Smooth muscle cell (in vitro differentiated cells): ENCODE data around the gene PKDCC. TPM values are rescaled to one million over a fixed set of nuclear protein-coding genes. Genes with fewer than 3 reads are reported as not detected.

ENCODE experiments used
- DNase-seq: peaks from one replicate; lab custom pipeline; 2025; ENCODE audit not compliant: unreplicated experiment; lab: John Stamatoyannopoulos, UW
- H2AFZ ChIP-seq: fragments of 200-600 bp; sonication (generic); 2 replicates; pipeline ENCODE4 v1.6.0; 2016; ENCODE audit warnings: antibody characterized with exemption, low read depth, mild to moderate bottlenecking
- H3F3A ChIP-seq: fragments of 200-600 bp; sonication (generic); 2 replicates; pipeline ENCODE4 v1.6.0; 2017; ENCODE audit warnings: antibody characterized with exemption, low read depth
- H3K27ac ChIP-seq: fragments of 200-600 bp; sonication (generic); 2 replicates; pipeline ENCODE4 v1.5.1; 2016; ENCODE audit warnings: low read depth, mild to moderate bottlenecking
- H3K27me3 ChIP-seq: fragments of 200-600 bp; sonication (generic); 2 replicates; pipeline ENCODE4 v1.6.1; 2016; ENCODE audit warnings: low read depth, mild to moderate bottlenecking
- H3K36me3 ChIP-seq: fragments of 200-600 bp; sonication (generic); 2 replicates; pipeline ENCODE4 v1.5.1; 2016; ENCODE audit warnings: low read depth
- H3K4me1 ChIP-seq: fragments of 200-600 bp; sonication (generic); 2 replicates; pipeline ENCODE4 v1.5.1; 2016; ENCODE audit warnings: low read depth
- H3K4me2 ChIP-seq: fragments of 200-600 bp; sonication (generic); 2 replicates; pipeline ENCODE4 v1.6.0; 2016; ENCODE audit warnings: mild to moderate bottlenecking
- H3K4me3 ChIP-seq: fragments of 200-600 bp; sonication (generic); 2 replicates; pipeline ENCODE4 v1.5.1; 2016; ENCODE audit warnings: mild to moderate bottlenecking
- H3K79me2 ChIP-seq: fragments of 200-600 bp; sonication (generic); 2 replicates; pipeline ENCODE4 v1.6.0; 2016; ENCODE audit warnings: low read depth, mild to moderate bottlenecking
- H3K9ac ChIP-seq: fragments of 200-600 bp; sonication (generic); 2 replicates; pipeline ENCODE4 v1.6.0; 2016; ENCODE audit warnings: low read depth
- H3K9me3 ChIP-seq: fragments of 200-600 bp; sonication (generic); replicated peaks from 2 replicates; pipeline ENCODE4 v1.5.1; 2016; ENCODE audit warnings: low read depth
- H4K20me1 ChIP-seq: fragments of 200-600 bp; sonication (generic); 2 replicates; pipeline ENCODE4 v1.6.0; 2016; ENCODE audit warnings: low read depth
- WGBS: methylation state at CpG from one replicate; pipeline ENCODE4 v1.1.7; 2016; ENCODE audit warnings: low lambda C conversion rate; 5-methylcytosine and 5-hydroxymethylcytosine counted together
- polyA plus RNA-seq: library from polyadenylated mRNA; unstranded; fragments of >200 nt; fragmentation: Nextera tagmentation; extraction: Ambion mirVana; gene quantifications from 2 replicates; pipeline ENCODE4 v1.2.1, GENCODE V29; 2016
- total RNA-seq: library from RNA; depleted of rRNA; stranded (reverse); fragments of >200 nt; gene quantifications from 2 replicates; pipeline ENCODE4 v1.2.3, GENCODE V29; 2014
- TF ChIP-seq, protein P1 (sequence below): fragments of 200-600 bp; sonication (generic); IDR thresholded peaks from 2 replicates; pipeline ENCODE4 v1.5.1; 2017; ENCODE audit warnings: borderline replicate concordance, mild to moderate bottlenecking, antibody characterized with exemption; ENCODE audit not compliant: insufficient read depth, poor library complexity, severe bottlenecking

PKDCC gene
- total and polyA plus RNA-seq, 2 experiments from 2014 or later: 12.2 to 15.2 TPM

DNA sequence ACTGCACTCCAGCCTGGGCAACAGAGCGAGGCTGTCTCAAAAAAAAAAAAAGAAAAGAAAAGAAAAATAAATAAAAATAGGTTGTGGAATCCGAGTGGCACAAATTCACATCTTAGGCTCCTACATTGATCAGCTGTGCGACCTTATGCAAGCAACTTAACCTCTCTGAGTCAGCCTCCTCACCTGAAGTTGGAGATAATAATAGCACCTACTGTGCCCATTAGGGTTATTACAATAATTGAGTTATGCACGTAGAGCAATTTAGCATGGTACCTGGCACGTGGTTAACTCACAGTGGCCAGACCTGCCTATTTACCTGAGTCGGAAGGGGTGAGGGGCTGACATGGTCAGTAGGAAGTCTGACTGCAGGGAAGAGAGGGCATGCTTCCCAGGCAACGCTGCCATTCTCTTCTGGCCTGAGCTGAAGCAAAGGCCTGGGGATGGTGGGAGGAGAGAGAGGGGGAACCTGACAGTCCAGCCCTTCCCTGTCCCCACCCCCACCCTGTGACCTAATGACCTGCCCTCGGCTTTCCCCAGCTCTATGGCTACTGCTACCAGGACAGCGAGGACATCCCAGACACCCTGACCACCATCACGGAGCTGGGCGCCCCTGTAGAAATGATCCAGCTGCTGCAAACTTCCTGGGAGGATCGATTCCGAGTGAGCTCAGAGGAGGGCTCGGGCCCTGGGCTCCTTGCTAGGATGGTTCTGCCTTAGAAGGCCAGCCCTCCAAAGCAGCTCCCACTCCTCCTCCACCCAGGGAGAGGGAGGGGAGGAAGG, 5.1 kb downstream of the PKDCC start:
- Histone ChIP-seq H3K27ac (no peak overlapping the region), H4K20me1 (no peaks in the 10 kb centered on the region), H3K4me1 (peaks cover 56% of the 10 kb centered on the region), H3K4me3 (no peak overlapping the region), H3K27me3 (no peaks in the 10 kb centered on the region), H2AFZ (no peak overlapping the region), H3F3A (peaks cover 6% of the 10 kb centered on the region), H3K9ac (no peak overlapping the region), H3K36me3 (no peaks in the 10 kb centered on the region), H3K79me2 (peaks cover 39% of the 10 kb centered on the region), H3K4me2 (peak overlapping the region; percentile 72), H3K9me3 (no peaks in the 10 kb centered on the region)
- WGBS: 46% methylated on average over 14 of the region's 14 CpGs
- TF ChIP-seq, protein P1, sequence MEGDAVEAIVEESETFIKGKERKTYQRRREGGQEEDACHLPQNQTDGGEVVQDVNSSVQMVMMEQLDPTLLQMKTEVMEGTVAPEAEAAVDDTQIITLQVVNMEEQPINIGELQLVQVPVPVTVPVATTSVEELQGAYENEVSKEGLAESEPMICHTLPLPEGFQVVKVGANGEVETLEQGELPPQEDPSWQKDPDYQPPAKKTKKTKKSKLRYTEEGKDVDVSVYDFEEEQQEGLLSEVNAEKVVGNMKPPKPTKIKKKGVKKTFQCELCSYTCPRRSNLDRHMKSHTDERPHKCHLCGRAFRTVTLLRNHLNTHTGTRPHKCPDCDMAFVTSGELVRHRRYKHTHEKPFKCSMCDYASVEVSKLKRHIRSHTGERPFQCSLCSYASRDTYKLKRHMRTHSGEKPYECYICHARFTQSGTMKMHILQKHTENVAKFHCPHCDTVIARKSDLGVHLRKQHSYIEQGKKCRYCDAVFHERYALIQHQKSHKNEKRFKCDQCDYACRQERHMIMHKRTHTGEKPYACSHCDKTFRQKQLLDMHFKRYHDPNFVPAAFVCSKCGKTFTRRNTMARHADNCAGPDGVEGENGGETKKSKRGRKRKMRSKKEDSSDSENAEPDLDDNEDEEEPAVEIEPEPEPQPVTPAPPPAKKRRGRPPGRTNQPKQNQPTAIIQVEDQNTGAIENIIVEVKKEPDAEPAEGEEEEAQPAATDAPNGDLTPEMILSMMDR: no peak
- no peak for DNase-seq

DNA sequence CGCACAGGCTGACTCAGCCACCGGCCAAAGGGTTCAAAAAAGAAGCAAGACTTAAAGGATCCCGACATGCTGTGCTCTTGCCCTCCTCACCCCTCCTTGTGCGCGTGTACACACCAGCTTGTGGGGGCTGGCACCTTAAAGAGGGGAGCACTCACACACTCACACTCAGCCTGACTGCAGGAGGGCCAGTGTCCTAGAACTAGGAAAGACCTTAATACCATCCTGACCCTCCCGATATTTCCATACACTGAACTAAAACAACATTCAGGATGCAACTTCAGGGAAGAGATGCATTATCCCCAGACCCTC, 5.6 kb downstream of the PKDCC start:
- WGBS: 23% methylated on average over 6 of the region's 6 CpGs
- no peak overlapping the region for H3K27ac ChIP-seq
- no peak overlapping the region for H3K4me3 ChIP-seq
- H3K27me3 ChIP-seq: no peaks in the 10 kb centered on the region
- H3K9ac ChIP-seq: no peak overlapping the region
- H3K4me1 ChIP-seq: peaks cover 62% of the 10 kb centered on the region
- H3K9me3 ChIP-seq: no peaks in the 10 kb centered on the region
- peaks cover 39% of the 10 kb centered on the region for H3K79me2 ChIP-seq
- no peaks in the 10 kb centered on the region for H3K36me3 ChIP-seq
- H4K20me1 ChIP-seq: no peaks in the 10 kb centered on the region
- H2AFZ ChIP-seq: no peak overlapping the region
- H3F3A ChIP-seq: peaks cover 6% of the 10 kb centered on the region
- no peak for DNase-seq
- TF ChIP-seq, protein P1: no peak
- H3K4me2 ChIP-seq: peak overlapping the region; percentile 72

DNA sequence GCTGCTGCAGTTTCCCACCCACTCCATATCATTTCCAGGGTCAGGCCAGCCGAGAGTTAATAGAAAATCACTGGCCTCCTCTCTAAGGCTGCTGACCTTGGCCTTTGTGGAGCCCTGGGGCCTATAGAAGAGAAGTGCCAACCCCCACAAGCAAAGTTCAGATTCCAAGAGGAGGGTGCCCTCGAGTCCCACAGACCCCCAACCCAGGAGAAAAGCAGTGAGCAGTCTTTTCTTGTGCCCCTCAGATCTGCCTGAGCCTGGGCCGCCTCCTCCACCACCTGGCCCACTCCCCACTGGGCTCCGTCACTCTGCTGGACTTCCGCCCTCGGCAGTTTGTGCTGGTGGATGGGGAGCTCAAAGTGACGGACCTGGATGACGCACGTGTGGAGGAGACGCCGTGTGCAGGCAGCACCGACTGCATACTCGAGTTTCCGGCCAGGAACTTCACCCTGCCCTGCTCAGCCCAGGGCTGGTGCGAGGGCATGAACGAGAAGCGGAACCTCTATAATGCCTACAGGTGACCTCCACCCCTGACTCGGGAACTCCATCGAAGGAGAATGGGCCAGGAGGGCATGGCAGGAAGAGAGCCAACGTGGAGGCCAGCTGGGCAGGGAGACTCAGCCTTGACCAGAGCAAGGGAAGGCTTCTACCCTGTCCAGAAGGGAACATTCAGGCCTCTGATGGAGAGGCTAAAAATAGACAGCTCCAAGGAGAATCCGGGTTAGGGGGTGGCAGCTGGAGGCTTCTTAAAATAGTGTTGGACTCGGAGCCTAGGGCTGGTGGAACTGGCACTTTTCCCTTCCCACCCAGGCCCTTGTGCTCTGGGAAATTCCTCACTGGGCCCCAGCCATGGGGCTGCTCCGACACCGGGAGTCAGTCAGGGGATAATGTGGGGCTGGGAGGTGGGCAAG, 6.2 kb downstream of the PKDCC start:
- Histone ChIP-seq H3K9ac (no peak overlapping the region), H3K4me2 (peak overlapping the region; percentile 72), H3K4me1 (peaks cover 60% of the 10 kb centered on the region), H4K20me1 (no peaks in the 10 kb centered on the region), H3K27me3 (no peaks in the 10 kb centered on the region), H3F3A (peaks cover 7% of the 10 kb centered on the region), H3K4me3 (no peak overlapping the region), H3K79me2 (peaks cover 33% of the 10 kb centered on the region), H3K9me3 (no peaks in the 10 kb centered on the region), H3K36me3 (no peaks in the 10 kb centered on the region), H2AFZ (no peak overlapping the region), H3K27ac (no peak overlapping the region)
- TF ChIP-seq, protein P1: no peak
- DNase-seq: no peak
- 76% methylated on average over 24 of the region's 24 CpGs for WGBS
